CD4-positive, alpha-beta T cell treated with Interleukin-10 for 1 hour (primary cell): ENCODE results near the gene BCL3.

Experiments used
- DNase-seq: peaks from one replicate; pipeline ENCODE4 v3.0.0-alpha.2; 2020

The BCL3 gene

DNA sequence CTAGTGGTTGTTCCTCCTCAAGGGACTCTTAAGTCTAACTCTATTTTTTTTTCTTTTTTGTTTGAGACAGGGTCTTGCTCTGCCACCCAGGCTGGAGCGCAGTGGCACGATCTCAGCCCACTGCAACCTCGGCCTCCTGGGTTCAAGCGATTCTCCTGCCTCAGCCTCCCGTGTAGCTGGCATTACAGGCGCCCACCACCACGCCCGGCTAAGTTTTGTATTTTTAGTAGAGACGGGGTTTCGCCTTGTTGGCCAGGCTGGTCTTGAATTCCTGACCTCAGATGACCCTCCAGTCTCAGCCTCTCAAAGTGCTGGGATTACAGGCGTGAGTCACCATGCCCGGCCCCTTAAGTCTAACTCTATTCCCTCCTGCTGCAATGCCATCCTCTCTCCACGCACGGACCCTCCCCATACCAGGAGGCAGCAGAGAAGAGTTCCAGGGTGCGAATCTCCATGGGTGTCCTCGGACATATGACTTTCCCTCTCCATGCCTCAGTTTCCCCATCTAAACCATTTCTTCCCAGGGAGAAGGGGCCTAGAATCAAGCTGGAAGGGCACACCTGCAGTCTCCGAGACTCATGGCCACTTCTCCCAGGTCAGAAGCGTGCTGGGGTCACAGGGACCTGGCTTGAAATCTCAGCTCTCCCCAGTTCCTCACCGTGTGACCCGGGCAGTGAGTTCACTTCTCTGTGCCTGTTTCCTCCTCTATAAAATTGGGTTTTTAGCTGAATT is 6.0 kb upstream of the BCL3 start:
- no peak for DNase-seq

DNA sequence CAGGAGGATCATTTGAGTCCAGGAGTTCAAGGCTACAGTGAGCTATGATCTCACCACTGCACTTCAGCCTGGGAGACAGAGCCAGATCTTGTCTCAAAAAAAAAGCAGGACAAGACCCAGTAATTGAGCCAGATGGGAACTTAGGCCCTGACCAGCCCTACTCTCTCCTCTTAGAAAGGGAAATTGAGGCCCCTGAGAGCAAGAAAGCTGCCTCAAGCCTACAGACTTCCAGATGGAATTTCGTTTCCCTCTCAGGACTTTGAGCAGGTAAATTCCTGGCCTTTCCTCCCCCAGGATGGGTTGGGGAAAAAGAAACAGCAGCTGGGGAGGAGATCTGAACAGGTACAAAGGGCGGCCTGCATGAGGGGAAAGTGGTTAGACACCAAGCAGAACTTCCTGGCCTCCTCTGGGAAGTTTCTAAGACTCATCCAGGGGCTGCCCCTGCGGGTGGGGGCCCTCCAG is 3.6 kb upstream of the BCL3 start:
- no peak for DNase-seq

DNA sequence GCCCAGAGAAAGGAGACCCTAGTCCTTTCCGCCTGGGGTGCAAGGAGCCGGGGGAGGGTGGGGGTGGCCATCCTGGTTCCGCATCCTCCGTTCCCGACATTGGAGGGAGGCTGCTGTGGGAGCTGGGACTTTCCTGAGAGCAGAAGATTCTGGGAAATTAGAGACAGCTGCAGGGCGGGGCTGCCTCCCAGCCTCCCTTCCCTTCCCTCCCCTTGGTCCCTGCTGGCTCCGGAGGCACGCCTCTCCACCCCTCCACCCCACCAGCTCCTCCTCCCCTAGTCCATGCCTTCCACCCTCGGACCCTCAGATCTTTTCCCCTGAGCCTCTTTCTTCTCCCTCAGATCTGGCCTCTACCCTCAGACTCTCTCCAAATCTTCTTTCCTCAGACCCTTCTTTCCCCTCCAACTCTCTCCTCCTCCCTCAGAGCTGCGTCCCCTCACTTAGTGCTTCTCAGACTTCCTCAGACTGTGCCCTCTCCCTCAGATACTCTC is 3.1 kb upstream of the BCL3 start:
- no peak for DNase-seq

DNA sequence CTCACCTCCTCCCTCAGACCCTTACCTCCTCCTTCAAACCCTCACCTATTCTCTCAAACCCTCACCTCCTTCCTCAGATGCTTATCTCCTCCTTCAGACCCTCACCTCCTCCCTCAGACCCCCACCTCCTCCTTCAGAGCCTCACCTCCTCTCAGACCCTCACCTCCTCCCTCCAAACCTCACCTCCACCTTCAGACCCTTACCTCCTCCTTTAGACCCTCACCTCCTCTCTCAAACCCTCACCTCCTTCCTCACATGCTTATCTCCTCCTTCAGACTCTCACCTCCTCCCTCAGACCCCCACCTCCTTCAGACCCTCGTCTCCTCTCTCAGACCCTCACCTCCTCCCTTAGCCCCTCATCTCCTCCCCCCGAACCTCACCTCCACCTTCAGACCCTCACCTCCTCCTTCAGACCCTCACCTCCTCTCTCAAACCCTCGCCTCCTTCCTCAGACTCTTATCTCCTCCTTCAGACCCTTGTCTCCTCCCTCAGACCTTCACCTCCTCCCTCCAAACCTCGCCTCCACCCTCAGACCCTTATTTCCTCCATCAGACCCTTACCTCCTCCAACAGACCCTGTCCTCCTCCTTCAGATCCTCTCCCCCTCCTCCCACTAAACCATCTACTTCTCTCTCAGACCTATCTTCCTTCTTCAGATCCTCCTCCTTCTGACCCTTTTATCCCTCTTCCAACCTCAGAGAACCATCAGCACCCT is 2.5 kb upstream of the BCL3 start:
- DNase-seq: no peak

DNA sequence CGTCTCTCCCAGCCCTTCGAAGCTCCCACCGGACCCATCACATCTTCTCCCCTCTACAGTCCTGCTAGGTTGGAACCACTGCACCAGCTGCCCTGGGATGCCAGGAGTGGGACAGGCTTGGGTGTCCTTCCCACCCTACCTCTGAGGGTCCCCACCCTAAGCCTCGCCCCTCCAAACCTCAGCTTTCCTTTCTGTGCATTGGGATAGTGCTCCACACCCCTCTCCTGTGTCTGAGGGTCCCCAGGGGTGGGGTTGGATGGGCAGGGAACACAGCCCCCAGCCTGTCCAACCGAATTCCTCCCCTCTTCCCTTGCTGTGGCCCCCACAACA is 1.9 kb upstream of the BCL3 start:
- no peak for DNase-seq

DNA sequence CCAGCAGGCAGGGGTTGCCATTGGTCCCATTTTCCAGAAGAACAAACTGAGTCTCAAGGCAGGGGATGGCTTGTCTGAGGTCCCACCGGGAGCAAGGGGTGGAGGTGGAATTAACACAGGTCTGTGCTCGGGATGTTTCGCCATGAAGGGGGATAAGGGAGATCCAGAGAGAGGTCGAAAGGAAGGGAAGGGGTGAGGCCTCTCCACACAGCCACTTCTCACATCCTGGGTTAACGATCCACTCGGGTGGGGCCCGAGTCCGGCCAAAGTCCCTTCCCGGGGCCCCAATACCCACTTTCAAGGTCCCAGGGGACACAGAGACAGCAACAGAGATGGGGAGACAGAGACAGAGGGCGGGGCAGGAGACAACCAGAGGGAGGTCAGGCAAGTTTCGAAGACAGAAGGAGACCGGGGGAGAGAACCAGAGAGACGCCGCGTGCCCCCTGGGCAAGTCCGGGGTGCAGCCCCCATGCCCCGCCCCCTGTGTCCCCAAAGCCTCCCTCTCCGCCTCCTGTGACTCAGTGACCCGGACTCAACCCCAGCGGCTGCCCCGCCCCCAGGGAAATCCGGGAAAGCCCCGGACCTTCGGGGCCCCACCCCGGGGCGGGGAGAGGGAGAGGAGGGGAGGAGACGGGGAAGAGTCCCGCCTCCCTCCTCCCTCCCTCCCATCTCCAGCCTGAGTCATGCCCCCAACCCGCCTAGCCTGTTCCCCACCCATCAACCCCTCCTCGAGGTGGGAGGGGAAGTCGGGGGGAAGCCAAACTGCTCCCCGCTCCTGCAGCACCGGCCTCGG is 1.4 kb upstream of the BCL3 start:
- DNase-seq: peak; percentile 97

DNA sequence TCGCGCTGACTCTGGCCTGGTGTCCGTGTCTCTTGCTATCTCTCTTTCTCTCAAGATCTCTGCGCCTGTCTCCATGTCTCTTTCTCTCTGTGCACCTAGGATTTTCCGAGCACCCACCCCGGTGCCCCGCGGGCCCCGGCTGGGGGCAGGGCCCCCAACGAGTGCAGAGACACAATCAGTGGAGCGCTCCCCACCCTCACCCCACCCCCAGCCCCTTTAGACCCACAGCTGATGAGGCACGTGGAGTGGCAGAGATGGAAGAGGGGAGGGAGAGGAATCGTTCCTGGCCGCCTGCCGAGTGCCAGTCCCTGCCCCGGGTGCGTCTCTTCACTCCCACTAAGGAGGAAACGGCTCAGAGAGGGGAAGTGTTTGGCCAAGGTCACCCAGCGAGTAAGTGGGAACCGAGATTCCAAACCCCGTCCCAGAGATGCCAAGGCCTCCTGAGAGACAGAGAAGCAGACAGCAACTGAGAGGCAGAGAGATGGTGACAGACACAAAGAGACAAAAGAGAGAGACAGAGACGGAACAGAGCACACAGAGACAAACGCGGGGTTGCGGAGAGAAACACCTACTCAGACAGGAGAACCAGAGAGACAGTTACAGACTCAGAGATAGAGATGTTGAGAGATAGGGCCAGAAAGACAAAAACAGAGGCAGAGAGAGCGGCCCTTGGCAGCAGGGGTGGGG is 626 bp upstream of the BCL3 start:
- DNase-seq: no peak

DNA sequence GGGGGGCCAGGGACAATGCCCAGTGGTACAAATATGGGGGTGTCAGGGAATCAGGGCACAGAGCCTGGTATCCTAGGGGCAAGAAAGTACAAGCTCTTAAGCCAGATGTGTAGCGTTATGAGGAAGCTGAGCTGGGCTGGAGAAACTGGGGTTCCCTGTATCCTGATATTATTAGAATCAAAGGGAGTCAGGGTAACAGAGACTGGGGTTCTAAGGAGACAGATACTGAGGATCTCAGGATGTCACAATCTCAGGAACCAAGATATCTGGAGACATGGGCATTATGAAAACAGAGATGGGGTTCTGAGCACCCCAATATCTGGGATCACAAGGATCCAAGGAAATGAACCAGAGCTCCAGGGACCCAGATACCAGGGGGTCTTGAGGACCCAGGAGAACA is 784 bp downstream of the BCL3 start:
- no peak for DNase-seq

DNA sequence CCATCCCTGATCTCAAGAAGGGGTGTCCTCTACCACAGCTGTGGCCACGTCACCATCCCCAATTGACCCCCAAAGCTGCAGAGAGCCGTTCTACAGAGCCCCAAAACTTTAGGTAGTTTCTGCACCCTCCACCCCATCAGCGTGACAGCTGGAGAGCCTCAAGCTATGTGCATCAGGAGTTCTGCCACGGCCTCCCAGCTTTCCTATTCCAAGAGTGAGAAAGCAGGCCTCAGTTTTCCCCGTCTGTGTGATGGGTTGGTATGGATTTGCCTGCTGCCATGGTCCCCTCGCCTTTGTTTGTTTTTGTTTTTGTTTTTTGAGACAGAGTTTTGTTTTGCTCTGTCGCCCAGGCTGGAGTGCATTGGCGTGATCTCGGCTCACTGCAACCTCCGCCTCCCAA is 1.5 kb downstream of the BCL3 start:
- peak; percentile 23 for DNase-seq

DNA sequence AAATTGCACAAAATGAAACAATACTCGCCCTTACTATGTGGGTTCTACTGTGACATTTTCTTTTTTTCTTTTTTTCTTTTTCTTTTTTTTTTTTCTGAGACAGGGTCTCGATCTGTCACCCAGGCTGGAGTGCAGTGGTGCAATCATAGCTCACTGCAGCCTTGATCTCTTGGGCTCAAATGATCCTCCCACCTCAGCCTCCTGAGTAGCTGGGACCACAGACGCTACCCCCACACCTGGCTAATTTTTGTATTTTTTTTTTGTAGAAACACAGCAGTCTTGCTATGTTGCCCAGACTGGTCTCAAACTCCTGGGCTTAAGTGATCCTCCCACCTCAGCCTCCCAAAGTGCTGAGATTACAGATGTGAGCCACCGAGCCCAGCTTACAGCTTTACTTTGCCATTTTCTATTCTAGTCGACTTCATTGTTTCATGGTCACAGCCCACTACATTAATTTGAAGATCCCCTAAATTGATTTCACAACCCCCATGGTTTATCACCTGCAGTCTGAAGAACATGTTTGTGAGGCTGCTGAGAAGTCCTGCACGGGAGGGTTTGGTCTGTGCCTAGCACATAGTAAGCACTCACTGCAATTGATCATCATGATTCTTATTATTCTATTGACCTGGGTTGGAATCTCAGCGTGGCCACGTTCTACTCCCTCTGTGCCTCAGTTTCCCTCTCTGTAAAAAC is 3.8 kb downstream of the BCL3 start:
- peak; percentile 24 for DNase-seq

DNA sequence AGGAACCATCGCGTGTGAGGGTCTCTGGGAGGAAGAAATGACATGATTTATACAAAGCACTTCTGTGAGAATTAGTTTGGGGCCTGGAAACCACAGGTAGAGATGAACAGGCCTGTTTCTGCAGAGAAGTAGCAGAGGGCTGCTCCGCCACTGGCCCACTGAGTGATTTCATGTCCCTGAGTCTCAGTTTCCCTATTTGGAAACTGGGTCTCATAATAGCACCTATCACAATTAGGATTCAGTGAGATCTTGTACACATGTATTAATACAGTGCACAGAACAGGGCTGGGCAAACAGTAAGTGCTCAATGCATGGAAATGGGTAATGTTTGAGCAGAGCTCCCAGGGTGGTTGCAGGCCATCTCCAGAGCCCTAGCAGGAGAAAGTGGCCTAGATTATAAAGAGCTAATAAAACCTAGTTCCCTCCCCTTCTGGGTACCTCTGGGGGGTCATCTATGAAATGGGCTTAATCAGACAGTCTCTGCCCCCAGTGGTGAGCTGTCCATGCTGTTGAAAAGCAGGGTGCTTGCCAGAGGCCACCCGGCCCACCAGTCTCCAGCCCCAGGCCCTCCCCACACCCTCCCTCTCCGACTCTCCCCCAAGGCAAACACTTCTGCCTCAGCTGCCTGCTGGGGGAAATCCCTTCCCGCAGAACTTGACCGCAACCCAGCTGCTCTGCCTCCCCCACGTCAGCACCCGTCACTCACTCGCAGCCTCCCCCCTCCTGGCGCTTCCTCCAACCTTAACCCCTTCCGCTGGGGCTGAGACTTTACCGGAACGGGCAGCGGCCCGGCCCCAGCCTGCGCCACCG is 4.5 kb downstream of the BCL3 start:
- DNase-seq: peak; percentile 98

DNA sequence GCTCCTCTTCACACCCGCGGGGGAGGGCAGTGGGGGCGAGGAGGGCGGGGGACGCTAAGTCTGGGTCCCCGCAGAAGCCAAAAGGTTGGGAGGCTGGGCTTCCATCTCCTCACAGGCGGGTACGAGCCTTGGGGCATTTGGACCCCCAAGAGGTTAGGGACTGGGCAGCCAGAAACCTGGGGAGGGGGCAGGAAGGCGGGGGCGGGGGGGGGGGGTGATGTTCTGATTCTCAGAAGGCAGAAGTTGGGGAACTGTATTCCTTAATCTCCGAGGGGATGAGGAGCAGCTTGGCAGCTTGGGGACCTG is 5.1 kb downstream of the BCL3 start:
- no peak for DNase-seq

DNA sequence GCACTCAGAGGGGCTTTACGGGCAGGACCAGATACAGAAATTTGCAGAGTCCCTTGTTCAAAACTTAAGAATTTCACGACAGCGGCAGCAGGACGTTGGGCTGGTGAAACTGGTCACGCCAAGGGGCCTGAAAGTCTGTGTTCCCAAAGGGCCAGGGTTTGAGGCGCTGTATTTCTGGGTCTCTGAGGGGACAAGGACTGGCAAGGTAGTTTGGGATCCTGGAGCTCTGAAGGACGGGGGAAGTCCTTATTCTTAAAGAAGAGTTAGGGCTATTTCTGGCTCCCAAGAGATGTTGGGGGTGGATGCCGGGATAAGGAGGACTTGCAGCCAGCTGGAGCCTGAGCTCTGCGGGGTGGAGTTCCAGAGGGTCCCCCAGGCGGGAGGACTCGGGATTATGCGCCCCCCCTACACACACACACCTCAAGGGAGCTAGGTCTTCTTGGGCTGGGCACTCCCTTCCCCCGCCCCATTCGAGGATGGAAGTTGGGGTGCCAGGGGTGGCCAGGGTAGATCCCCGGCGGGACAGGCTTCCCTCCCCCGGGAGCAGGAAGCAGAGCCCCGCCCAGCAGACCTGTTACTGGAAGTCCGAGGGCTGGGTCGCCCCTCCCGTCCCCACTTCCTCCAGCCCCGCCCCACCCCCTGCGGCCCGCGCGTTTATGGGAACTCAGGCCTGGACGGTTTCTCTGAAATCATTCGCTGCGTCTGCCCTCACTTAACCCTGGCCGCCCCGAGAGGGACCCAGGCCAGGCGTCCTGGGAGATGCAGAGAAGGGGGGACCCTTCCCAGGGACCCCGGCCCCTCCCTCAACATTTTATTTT is 5.6 kb downstream of the BCL3 start:
- peak; percentile 94 for DNase-seq

DNA sequence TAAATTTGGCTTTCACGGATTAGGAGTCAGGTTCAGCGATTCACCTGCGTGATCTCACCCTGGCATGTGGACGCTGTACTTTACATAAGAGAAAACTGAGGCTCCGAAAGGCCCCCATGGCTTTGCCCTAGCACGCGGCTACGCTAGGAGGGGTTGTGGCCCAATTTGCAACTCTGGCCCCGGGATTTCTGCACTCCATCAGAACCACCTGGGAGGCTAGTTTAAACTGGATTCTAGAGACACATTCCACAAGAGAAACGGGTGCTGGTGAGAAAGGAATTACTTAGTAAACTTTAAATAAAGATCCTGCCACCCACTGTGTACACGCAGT is 6.2 kb downstream of the BCL3 start:
- no peak for DNase-seq

DNA sequence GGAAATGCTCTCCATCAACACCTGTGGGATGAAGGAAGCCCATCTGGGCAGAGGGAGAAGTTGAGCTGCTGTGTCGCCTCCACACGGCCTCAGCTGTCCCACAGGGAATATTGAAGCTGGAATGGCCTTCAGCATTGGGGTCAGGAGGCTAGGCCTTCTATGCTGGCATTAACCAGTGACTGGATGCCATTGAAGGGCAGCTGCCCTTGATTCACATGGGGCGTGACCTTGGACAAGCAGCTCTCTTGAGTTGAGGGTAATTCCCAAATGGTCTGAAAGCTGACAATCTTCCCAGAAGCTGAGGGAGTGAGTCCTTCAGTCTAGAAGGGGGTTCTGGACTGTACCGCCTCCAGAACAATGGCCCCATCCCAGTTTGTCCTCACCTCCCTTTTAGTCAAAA is 6.7 kb downstream of the BCL3 start:
- peak; percentile 30 for DNase-seq

DNA sequence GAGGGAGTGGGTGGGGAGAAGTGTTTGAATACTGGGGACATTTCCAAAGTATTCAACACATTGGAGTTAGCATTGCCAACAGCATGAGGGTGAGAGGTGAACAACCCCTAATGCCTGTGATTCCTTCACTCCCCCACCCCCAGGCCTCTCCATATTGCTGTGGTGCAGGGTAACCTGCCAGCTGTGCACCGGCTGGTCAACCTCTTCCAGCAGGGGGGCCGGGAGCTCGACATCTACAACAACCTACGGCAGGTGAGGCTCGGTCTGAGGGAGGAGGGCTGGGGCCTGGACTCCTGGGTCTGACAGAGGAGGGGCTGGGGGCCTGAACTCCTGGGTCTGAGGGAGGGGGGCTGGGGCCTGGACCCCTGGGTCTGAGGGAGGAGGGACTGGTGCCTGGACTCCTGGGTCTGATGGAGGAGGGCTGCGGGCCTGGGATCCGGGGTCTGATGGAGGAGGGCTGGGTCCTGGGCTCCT is 7.6 kb downstream of the BCL3 start:
- peak; percentile 24 for DNase-seq

DNA sequence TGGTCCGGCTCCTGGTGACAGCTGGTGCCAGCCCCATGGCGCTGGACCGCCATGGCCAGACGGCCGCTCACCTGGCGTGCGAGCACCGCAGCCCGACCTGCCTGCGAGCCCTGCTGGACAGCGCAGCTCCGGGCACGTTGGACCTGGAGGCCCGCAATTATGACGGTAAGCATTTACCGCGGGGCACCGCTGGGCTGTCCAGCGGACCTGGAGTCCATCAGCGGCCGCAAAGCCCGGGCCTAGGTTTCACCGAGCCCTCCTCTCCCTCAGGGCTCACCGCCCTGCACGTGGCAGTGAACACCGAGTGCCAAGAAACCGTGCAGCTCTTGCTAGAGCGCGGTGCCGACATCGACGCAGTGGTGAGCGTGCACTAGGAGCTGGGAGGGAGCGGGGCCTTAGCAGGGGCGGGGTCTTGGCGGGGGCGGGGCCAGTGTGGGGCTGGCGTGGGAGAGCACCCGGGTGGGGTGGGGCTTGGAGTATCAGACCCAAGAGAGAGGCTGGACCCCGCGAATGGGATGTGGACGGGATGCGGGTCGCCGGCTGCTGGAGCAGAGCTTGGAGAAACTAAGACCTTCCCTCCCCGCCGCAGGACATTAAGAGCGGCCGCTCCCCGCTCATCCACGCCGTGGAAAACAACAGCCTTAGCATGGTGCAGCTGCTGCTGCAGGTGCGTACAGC is 8.7 kb downstream of the BCL3 start:
- DNase-seq: peak; percentile 14

DNA sequence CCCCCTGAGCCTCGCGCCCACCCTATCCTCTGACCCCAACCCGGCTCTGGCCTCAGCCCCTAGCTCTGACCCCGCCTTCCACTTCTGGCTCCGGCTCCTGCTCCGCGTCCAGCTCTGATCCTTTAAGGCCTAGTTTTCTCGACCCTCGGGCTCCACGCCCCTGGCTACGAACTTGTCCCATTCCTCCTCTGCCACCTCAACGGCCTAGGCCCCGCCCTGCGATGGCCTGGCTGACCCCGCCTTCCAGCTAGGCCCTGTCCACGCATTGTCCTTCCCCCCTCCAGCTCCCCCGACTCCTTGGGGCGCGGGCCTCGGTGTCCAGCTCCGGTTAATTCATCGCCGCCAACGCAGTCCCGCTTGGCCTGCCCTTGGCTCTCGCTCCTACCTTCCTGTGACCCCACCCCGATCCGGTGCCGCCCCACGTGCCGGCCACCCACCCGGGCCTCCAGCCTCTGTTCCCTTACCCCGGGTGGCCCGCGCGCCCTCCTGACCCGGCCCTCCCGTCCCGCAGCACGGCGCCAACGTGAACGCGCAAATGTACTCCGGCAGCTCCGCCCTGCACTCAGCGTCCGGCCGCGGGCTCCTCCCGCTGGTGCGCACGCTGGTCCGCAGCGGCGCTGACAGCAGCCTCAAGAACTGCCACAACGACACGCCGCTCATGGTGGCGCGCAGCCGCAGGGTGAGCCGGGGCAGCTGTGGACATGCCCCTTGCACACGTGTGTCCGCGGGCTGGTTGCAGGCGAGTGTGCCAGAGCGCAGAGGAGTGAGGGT is 9.4 kb downstream of the BCL3 start:
- DNase-seq: peak; percentile 8

DNA sequence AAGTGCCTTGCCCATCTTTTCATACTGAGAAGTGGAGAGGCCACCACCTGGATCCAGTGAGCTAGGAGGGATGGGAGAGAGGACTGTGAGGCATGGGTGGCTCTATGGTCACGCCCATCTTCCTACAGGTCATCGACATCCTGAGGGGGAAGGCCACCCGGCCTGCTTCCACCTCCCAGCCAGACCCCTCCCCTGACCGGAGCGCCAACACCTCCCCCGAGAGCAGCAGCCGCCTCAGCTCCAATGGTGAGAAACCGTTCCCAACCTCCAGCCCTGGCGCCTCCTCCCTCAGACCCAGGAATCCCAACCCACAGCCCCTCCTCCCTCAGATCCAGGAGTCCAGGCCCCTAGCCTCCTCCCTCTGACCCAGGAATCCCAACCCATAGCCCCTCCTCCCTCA is 10.1 kb downstream of the BCL3 start:
- DNase-seq: peak; percentile 13
